Muscle layer of colon (tissue), 2 donors: ENCODE measurements around the gene SLC22A23.

Source experiments
- H3K27ac ChIP-seq: one replicate; pipeline ENCODE4 v1.7.0; 2013; ENCODE audit warnings: low read depth, mild to moderate bottlenecking, low read length, moderate library complexity
- H3K27me3 ChIP-seq, 2 donors: one replicate each; pipeline ENCODE4 v1.7.0; 2013; ENCODE audit warnings: low read length in 2 of 2, mild to moderate bottlenecking in 2 of 2; ENCODE audit not compliant: insufficient read depth in 2 of 2, control insufficient read depth in 1 of 2
- H3K36me3 ChIP-seq: one replicate; pipeline ENCODE4 v1.7.0; 2013; ENCODE audit warnings: mild to moderate bottlenecking, low read length; ENCODE audit not compliant: insufficient read depth
- H3K4me1 ChIP-seq: one replicate; pipeline ENCODE4 v1.7.0; 2013; ENCODE audit warnings: mild to moderate bottlenecking, low read length; ENCODE audit not compliant: insufficient read depth
- H3K4me3 ChIP-seq, 2 donors: one replicate each; pipeline ENCODE4 v1.7.0; 2013; ENCODE audit warnings: low read length in 2 of 2, low read depth in 1 of 2, mild to moderate bottlenecking in 1 of 2, moderate library complexity in 1 of 2
- H3K9ac ChIP-seq: one replicate; pipeline ENCODE4 v1.7.0; 2013; ENCODE audit warnings: low read length
- H3K9me3 ChIP-seq: one replicate; pipeline ENCODE4 v1.7.0; 2013; ENCODE audit warnings: mild to moderate bottlenecking, low read length
- donor health status: abdominal sarcoma.
- donor health status: Adenocarcinoma of cecum.

The SLC22A23 gene

GRCh38 chr6:3406362-3406821, 50.5 kb downstream of the SLC22A23 start:
- Histone ChIP-seq H3K4me1 (peaks cover 44% of the 10 kb centered on the region), H3K27me3 (no peaks in the 10 kb centered on the region), H3K36me3 (no peaks in the 10 kb centered on the region), H3K27ac (no peak overlapping the region), H3K9ac (no peak overlapping the region), H3K4me3 (no peak overlapping the region), H3K9me3 (no peaks in the 10 kb centered on the region)

GRCh38 chr6:3405679-3406078, 51.2 kb downstream of the SLC22A23 start:
- Histone ChIP-seq H3K27ac (no peak overlapping the region), H3K27me3 (no peaks in the 10 kb centered on the region), H3K36me3 (no peaks in the 10 kb centered on the region), H3K4me3 (no peak overlapping the region), H3K9ac (no peak overlapping the region), H3K4me1 (peaks cover 44% of the 10 kb centered on the region), H3K9me3 (no peaks in the 10 kb centered on the region)

DNA sequence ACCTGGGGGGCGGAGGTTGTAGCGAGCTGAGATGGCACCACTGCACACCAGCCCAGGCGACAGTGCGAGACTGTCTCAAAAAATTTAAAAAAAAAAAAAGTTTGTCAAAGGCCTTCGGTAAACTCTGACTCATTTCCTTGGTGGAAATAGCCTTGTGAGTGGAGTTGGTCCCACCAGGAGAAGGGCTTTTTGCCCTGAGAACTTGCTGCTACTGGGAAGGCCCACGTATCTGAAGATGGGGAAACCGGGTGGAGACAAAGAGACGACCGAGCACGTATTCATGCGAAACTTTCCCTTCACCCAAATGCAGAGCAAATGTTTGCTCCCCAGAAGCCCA, 51.7 kb downstream of the SLC22A23 start:
- H3K36me3 ChIP-seq: no peaks in the 10 kb centered on the region
- H3K4me1 ChIP-seq: peaks cover 44% of the 10 kb centered on the region
- no peak overlapping the region for H3K4me3 ChIP-seq
- no peaks in the 10 kb centered on the region for H3K27me3 ChIP-seq
- no peaks in the 10 kb centered on the region for H3K9me3 ChIP-seq
- no peak overlapping the region for H3K9ac ChIP-seq
- H3K27ac ChIP-seq: no peak overlapping the region

DNA sequence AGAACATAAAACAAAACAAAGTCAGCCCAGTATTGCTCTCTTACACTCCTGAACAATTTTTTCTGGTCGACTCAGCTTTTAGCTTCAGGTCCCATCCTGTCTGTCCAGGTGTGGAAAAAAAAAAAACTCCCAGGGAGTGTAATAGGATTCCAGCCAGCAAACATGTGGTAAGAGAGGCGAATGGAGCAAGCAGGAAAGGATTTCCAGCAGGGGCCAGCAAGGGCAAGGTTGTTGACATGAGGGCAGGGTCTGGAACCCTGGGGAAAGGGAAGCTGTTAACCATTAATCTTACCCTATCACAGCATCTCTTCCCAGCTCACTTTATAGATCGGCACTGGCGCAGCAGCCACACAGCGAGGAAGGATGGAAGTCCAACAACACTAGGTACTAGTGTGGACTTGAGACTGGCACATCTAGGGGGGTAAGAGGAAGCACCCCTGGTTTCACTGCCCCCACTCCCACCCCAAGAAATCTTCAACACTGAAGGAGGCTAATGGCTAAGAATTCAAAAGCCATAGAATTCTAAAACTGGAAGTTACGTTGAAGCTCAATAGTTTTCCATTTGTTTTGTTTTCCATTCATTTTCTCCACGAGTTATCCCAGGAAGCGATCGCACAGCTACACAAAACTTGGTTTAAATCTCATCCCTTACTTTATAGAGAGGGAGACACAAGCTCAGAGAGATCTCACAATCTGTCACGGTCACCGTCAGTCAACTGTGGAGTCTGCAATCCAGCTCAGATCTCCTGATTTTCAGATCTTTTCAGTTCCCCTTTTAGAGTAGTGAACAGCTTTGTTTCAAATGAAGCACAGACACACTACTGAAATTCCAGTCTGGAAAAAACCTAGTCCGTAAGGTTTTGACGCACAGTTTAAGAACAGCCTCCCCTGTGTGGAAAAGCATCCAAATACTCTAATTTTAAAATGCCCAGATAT, 53.3 kb downstream of the SLC22A23 start:
- H3K4me1 ChIP-seq: peaks cover 50% of the 10 kb centered on the region
- no peaks in the 10 kb centered on the region for H3K27me3 ChIP-seq
- no peak overlapping the region for H3K27ac ChIP-seq
- no peak overlapping the region for H3K9ac ChIP-seq
- H3K36me3 ChIP-seq: no peaks in the 10 kb centered on the region
- H3K9me3 ChIP-seq: no peaks in the 10 kb centered on the region
- H3K4me3 ChIP-seq: no peak overlapping the region

DNA sequence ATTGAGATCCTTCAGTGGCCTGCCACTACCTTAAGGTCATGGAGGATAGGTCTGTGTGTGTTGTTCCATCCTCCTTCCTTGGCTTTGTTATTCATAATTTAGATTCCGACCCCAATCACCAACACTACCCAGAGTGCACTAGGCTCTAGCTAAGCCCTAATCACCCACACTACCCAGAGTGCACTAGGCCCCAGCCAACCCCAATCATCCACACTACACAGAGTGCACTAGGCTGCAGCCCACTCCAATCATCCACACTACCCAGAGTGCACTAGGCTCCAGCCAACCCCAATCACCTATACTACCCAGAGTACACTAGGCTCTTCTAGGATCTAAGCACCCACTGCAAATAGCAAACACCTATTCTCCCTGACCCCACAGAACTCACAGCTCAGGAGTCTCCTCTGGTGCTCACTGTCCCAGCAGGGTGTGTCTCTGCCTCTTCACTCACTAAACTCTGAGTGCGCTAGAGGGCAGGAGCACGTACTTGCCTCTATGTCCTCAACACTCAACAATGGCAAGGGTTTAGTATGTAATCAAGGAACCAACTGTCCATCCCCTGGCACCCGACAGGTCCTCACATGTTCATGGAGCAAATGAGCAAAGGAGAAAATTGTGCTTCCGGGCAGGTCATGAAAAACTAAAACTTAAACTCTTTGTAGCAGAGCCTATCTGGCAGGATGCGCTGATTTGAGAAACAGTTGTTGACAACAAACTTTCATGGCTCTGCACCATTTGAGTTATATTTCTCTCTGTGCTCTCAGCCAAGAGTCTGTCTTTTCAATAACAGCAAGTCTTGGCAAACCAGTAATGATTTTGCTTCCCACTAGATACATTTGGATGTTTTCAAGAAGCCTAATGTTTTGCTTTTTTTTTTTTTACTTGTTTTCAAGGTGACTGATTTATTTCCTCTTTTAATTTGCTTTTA, 54.3 kb downstream of the SLC22A23 start:
- H3K9ac ChIP-seq: no peak overlapping the region
- H3K36me3 ChIP-seq: no peaks in the 10 kb centered on the region
- H3K9me3 ChIP-seq: no peaks in the 10 kb centered on the region
- peaks cover 55% of the 10 kb centered on the region for H3K4me1 ChIP-seq
- no peak overlapping the region for H3K4me3 ChIP-seq
- H3K27ac ChIP-seq: no peak overlapping the region
- no peaks in the 10 kb centered on the region for H3K27me3 ChIP-seq

GRCh38 chr6:3400162-3400561, 56.7 kb downstream of the SLC22A23 start:
- peaks cover 32% of the 10 kb centered on the region for H3K4me1 ChIP-seq
- H3K9me3 ChIP-seq: no peaks in the 10 kb centered on the region
- no peak overlapping the region for H3K9ac ChIP-seq
- H3K27ac ChIP-seq: no peak overlapping the region
- no peaks in the 10 kb centered on the region for H3K36me3 ChIP-seq
- H3K27me3 ChIP-seq: no peaks in the 10 kb centered on the region
- no peak overlapping the region for H3K4me3 ChIP-seq

DNA sequence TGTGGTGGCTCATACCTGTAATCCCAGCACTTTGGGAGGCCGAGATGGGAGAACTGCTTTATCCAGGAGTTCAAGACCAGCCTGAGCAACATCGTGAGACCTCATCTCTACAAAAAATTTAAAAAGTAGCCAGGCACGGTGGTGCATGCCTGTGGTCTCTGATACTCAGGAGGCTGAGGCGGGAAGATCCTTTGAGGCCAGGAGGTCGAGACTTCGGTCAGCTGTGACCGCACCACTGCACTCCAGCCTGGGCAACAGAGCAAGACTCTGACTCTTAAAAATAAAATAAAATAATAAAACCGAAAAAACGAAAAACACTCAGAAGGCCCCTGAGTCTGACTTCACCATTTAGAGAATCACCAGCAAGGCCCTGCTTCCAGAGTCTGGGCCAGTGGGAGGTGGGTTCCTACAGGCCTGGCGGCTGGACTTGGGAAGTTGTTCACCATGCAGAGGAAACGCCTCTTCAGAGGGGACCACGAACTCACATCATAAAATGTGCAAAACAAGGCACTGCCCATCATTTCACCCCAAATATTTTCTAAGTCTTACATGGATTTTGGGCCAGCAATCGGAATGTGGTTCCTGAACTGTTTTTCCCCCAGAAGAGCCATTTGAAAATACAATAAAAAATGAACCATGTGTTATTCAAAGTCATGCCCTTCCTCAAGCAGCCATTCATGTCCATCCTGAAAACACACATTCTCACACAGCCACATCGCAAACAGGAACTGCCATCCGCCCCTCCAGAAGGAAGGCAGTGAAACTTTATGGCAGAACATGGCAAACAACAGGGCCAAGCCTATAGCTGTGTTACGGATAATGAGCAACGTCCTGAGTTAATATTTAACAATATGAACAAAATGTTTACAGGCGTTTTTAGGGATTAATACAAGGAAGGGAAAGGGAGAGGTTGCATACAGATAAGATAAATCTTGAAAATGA, 57.8 kb downstream of the SLC22A23 start:
- Histone ChIP-seq H3K27ac (no peak overlapping the region), H3K4me1 (peaks cover 32% of the 10 kb centered on the region), H3K4me3 (no peak overlapping the region), H3K9me3 (no peaks in the 10 kb centered on the region), H3K27me3 (no peaks in the 10 kb centered on the region), H3K36me3 (no peaks in the 10 kb centered on the region), H3K9ac (no peak overlapping the region)

DNA sequence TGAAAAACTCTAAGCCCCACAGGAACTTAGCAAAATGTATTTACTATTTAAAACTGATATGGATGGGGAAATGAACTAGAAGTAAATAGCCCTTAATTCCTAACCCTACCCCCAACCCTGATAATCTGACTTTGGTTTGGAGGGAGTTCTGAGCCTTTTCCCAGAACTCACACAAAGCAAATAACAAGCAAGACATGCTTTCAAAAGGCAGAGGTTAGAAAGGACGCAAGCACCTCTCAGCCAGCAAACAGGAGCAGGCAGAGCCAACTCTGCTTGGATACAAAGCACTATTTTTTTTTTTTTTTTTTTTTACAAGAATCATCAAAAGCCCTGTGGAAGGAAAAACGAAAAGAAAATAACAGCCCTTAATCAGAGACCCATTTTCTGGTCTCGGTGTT, 58.7 kb downstream of the SLC22A23 start:
- peak overlapping the region; percentile 17 for H3K27ac ChIP-seq
- H3K4me1 ChIP-seq: peaks cover 24% of the 10 kb centered on the region
- no peaks in the 10 kb centered on the region for H3K9me3 ChIP-seq
- H3K9ac ChIP-seq: no peak overlapping the region
- no peak overlapping the region for H3K4me3 ChIP-seq
- no peaks in the 10 kb centered on the region for H3K36me3 ChIP-seq
- H3K27me3 ChIP-seq: no peaks in the 10 kb centered on the region

- H3K4me1 ChIP-seq: peaks cover 17% of the 10 kb centered on the region
- H3K27ac ChIP-seq: peak overlapping the region; percentile 17
- no peak overlapping the region for H3K9ac ChIP-seq
- no peaks in the 10 kb centered on the region for H3K9me3 ChIP-seq
- H3K27me3 ChIP-seq: no peaks in the 10 kb centered on the region
- H3K4me3 ChIP-seq: no peak overlapping the region
- no peaks in the 10 kb centered on the region for H3K36me3 ChIP-seq
Measured at GRCh38 chr6:3397229-3398164, 59.4 kb downstream of the SLC22A23 start.

DNA sequence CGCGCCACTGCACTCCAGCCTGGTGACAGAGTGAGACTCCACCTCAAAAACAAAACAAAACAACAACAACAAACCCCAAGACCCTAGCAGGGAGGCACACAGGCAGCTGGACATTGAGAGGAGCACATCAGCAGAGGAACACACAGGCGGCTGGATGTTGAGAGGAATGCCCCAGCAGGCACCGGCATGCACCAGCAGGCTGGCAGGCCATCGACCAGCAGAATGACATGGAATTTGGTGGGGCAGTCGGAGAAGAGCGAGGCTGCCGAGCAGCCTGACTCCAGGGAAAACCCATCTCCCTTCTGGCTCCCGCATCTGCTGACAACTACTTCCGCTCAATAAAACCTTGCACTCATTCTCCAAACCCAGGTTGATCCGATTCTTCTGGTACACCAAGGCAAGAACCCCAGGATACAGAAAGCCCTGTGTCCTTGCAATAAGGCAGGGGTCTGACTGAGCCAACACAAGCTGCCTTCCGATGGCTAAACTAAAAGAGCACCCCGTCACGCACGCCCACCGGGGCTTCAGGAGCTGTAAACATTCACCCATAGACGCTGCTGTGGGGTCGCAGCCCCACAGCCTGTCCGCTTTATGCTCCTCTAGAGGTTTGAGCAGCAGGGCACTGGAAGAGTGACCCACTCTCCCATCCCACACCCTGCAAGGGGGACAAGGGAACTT, 60.2 kb downstream of the SLC22A23 start:
- Histone ChIP-seq H3K27me3 (no peaks in the 10 kb centered on the region), H3K4me3 (no peak overlapping the region), H3K9me3 (no peaks in the 10 kb centered on the region), H3K9ac (no peak overlapping the region), H3K36me3 (no peaks in the 10 kb centered on the region), H3K27ac (no peak overlapping the region), H3K4me1 (peaks cover 11% of the 10 kb centered on the region)
